GM21528 (cell line): ENCODE data around the gene TP73.
"Not testable (repeated sequence)": the region's sequence is repeated elsewhere in the genome, so short reads cannot be mapped to it uniquely, and the experiment has no call there.

Source experiments
- ATAC-seq: cut with Tn5 transposase; IDR thresholded peaks from one replicate; pipeline ENCODE4 v1.9.1; 2021; ENCODE audit warnings: mild to moderate bottlenecking, moderate library complexity; ENCODE audit not compliant: unreplicated experiment, low FRiP score

The TP73 gene

GRCh38 chr1:3721955-3722465 lies 69.7 kb downstream of the TP73 start:
- ATAC-seq, result no peak

DNA sequence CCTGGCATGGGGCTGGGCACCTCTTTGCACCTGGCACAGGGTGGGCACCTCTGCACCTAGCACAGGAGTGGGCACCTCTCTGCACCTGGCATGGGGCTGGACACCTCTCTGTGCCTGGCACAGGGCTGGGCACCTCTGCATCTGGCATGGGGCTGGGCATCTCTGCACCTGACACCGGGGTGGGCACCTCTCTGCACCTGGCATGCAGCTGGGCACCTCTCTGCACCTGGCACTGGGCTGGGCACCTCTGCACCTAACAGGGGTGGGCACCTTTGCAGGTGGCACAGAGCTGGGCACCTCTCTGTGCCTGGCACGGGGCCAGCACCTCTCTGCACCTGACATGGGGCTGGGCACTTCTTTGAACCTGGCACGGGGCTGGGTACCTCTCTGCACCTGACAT lies 70.5 kb downstream of the TP73 start:
- no peak for ATAC-seq

- ATAC-seq, result not testable (repeated sequence)
Measured at GRCh38 chr1:3724416-3725030, 72.2 kb downstream of the TP73 start.

- no peak for ATAC-seq
Measured at GRCh38 chr1:3725366-3725765, 73.0 kb downstream of the TP73 start.

- ATAC-seq, result no peak
Measured at GRCh38 chr1:3727042-3727824, 74.9 kb downstream of the TP73 start.

- ATAC-seq, result no peak
Measured at GRCh38 chr1:3727825-3728776, 75.8 kb downstream of the TP73 start.

DNA sequence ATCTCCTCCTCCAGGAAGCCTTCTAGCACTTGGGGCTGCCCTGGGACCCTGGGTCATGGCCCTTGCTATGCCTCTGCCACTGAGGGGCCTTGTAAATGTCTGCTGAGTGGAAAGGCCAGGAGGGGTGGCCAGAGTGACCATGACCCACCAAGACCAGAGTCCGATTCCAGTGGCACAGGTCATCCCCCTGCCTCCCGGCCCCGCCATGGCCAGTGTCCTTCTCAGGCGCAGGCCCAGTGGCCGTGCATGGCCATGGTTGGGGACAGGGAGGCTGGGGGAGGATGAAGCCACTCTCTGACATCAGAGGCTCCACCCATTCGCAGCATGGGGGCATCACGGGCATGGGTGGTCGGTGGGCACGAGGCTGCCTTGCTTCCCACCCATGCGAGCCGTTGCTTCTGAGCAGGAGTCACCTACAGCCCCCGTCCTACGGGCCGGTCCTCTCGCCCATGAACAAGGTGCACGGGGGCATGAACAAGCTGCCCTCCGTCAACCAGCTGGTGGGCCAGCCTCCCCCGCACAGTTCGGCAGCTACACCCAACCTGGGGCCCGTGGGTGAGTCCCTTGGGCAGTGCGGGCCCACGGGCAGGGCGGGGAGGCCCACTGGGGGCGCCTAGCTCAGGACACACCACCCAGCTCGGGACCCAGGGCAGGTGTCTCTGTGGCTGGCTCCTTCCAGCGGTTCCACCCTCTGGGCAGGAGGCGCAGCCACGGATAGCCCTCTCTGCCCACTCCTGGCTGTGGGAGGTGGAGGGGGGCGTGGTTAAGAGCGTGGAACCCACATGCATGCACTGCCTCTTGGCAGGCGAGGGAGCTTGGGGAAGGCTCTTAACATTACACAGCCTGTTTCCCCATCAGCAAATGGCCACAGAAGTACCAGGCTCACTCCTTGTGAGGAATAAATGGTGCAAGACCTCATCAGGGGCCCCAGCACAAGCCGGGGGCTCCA lies 77.6 kb downstream of the TP73 start:
- ATAC-seq, result no peak

GRCh38 chr1:3730543-3731247 lies 78.4 kb downstream of the TP73 start:
- no peak for ATAC-seq

DNA sequence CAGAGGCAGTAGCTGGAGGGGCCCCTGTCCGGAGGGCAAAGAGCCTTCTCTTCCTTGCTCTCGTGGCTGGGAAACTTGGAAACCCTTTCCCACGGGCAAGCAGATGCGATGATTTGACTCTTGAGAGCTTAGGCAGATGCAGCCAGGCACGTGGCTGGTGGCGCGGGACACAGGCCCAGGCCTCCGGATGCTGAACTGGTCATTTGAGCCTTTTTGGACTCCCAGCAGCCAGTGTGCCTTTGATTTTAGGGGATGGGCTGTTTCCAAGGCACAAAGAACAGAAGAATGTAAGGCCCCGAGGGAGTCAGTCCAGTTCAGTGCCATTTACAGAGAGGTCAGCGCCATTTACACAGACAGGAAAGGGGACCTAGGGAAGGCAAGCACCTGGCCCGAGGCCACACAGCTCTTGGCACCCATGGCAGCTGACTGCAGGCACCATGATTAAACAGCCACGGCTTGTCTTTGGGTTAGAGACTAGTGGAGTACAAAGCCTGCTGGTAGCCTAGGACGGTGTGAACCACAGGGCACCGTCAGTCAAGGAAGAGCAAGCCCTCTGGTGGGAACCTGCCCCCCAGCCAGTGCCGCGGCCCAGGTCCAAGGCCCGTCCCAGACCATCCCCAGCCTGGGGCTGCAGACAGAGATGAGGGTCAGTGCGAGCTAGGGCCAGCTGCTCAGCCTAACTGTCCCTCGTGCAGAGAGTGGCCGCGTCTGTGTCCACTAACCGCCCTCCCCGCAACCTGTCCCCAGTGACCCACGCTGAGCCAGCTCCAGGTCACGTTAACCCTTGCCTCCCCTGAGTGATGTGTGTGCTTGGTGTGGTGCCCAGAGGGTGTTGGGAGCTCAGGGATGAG lies 79.5 kb downstream of the TP73 start:
- no peak for ATAC-seq

- no peak for ATAC-seq
Measured at GRCh38 chr1:3732434-3733093, 80.2 kb downstream of the TP73 start.

GRCh38 chr1:3733094-3733882 lies 81.0 kb downstream of the TP73 start:
- ATAC-seq, result no peak

DNA sequence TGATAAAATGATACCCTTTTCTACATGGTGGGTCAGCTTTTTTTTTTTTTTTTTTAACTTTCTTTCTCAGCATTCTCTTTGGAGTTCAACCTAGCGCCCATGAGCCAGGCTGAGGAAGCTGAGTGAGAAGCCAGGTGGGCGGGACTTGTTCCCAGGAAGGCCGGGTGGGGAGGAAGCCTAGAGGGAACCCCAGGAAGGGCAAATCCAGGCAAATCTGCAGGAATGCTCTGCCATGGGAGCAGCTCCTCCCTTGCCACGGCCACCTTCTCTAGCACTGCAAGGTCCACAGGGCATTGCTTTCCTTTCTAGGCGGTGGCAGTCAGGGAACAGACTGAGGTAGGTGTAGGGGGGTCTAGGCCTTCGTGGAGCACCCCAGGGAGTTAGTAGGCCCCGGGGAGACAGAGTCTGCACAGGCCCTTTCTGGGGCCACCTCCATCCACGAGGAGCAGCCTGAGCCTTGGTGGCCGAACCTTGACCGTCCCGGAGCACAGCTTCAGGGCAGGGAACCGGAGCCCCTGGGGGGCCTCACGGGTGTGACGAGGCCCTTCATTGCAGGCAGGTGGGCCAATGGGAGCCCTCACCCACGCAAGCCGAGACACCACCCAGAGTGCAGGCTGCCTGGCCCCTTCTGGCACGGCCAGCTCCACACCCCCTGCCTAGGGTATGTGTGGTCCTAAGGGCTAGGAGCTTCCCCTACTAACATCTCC lies 81.7 kb downstream of the TP73 start:
- no peak for ATAC-seq

- no peak for ATAC-seq
Measured at GRCh38 chr1:3734602-3735001, 82.3 kb downstream of the TP73 start.

DNA sequence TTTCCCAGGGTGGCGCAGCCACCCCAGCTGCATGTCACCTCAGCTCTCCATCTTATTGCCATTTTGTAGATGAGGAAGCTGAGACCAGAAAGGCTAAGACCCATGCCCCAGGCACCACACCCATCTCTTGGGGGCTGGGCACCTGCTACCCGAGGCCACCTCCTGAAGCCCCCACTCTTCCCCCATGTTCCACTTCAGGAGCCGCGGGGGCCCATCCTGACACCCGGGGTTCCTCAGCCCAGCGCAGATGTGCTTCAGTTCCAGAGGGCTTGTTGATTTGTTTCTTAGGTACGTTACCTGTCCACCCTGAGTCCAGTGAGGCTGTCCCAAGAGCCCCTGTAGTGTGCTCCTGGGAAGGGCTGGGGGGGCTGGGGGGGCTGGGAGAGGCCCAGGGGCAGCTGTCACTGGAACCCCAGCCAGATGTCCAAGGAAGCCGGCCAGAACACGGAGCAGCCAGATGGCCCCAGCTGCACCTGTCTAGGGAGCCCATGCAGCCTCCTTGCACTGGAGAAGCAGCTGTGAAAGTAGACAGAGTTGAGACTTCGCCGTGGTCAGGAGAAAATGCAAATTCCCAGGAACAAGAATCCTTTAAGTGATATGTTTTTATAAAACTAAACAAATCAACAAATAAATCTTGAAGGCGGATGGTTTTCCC lies 82.8 kb downstream of the TP73 start:
- ATAC-seq, result no peak

DNA sequence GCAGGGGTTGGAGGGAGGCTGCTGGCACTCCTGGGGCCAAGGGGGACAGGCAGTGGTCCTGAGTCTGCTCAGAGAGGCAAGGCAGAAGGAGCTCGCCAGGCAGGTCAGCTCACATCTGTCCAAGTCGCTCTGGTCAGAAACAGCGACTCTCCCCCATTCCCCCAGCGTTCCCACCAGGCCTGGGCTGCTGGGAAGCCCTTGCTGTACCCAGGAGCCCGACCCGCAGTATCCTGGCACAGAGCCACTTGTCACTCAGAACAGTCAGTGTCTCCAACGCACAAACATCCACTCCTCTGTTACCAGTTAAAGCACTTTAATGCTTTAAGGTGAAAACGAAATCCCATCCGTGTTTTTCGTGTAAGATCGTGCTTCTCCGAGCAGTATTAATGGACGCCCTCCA lies 83.4 kb downstream of the TP73 start:
- ATAC-seq, result no peak

GRCh38 chr1:3736131-3736561 lies 83.8 kb downstream of the TP73 start:
- ATAC-seq, result no peak
